DND-41 (cell line): Measurements from ENCODE around the gene IL15.

Experiments
- ATAC-seq: fragments of 200-7000 bp; cut with Tn5 transposase; 3 replicates; pipeline ENCODE4 v1.9.1; 2021; ENCODE audit warnings: low read depth; ENCODE audit not compliant: insufficient read depth
- DNase-seq: peaks from one replicate; pipeline ENCODE4 v3.0.0-alpha.2; 2020
- H2AFZ ChIP-seq: 2 replicates; pipeline ENCODE4 v1.6.0; 2012; ENCODE audit warnings: low read depth, low read length
- H3K27ac ChIP-seq: 2 replicates; pipeline ENCODE4 v1.5.1; 2012; ENCODE audit warnings: low read length, inconsistent platforms
- H3K27me3 ChIP-seq: fragments of 200-600 bp; sonication (generic); 2 replicates; pipeline ENCODE4 v1.6.0; 2012; ENCODE audit warnings: low read length, mild to moderate bottlenecking, inconsistent platforms; ENCODE audit not compliant: insufficient read depth, poor library complexity
- H3K36me3 ChIP-seq: 2 replicates; pipeline ENCODE4 v1.5.1; 2012; ENCODE audit warnings: low read length, inconsistent platforms; ENCODE audit not compliant: insufficient read depth
- H3K4me1 ChIP-seq: 2 replicates; pipeline ENCODE4 v1.5.1; 2012; ENCODE audit warnings: mild to moderate bottlenecking, low read length; ENCODE audit not compliant: insufficient read depth
- H3K4me2 ChIP-seq: 2 replicates; pipeline ENCODE4 v1.6.0; 2012; ENCODE audit warnings: mild to moderate bottlenecking, moderate library complexity, low read length, inconsistent platforms; ENCODE audit not compliant: insufficient read depth
- H3K4me3 ChIP-seq, 2 experiments: fragments of 200-600 bp in 1 of 2; shearing (Covaris generic) in 1 of 2; 2 replicates each; pipeline ENCODE4 v1.5.1; 2012 to 2016; ENCODE audit warnings: inconsistent platforms in 2 of 2, low read length in 2 of 2, mild to moderate bottlenecking in 2 of 2, low read depth in 1 of 2, moderate library complexity in 1 of 2
- H3K79me2 ChIP-seq: 2 replicates; pipeline ENCODE4 v1.6.0; 2012; ENCODE audit warnings: low read length, inconsistent platforms; ENCODE audit not compliant: insufficient read depth
- H3K9ac ChIP-seq: 2 replicates; pipeline ENCODE4 v1.6.0; 2012; ENCODE audit warnings: low read depth, mild to moderate bottlenecking, inconsistent platforms, low read length, moderate library complexity
- H3K9me3 ChIP-seq: 2 replicates; pipeline ENCODE4 v1.5.1; 2012; ENCODE audit warnings: low read length, moderate library complexity, mild to moderate bottlenecking, inconsistent platforms; ENCODE audit not compliant: insufficient read depth, severe bottlenecking
- H4K20me1 ChIP-seq: 2 replicates; pipeline ENCODE4 v1.6.0; 2012; ENCODE audit warnings: low read length; ENCODE audit not compliant: insufficient read depth
- CTCF ChIP-seq: IDR thresholded peaks from 2 replicates; pipeline ENCODE4 v1.5.1; 2012; ENCODE audit warnings: borderline replicate concordance, low read length, moderate library complexity, mild to moderate bottlenecking; ENCODE audit not compliant: poor library complexity, severe bottlenecking; ENCODE audit errors: extremely low read depth
- EZH2 ChIP-seq: IDR thresholded peaks from 3 replicates; pipeline ENCODE4 v1.6.1; 2012; ENCODE audit warnings: borderline replicate concordance, low read depth, mild to moderate bottlenecking, moderate library complexity, low read length, inconsistent platforms; ENCODE audit not compliant: severe bottlenecking

The IL15 gene

GRCh38 chr4:141703497-141703896 is 67.1 kb downstream of the IL15 start:
- no peak for TF ChIP-seq CTCF
- TF ChIP-seq EZH2 = no peak
- no peak for DNase-seq
- no peaks in the 10 kb centered on the region for H3K4me1 ChIP-seq
- H3K4me3 ChIP-seq = no peak overlapping the region
- no peak overlapping the region for H3K4me2 ChIP-seq
- no peaks in the 10 kb centered on the region for H3K79me2 ChIP-seq
- no peak for ATAC-seq
- no peak overlapping the region for H3K9ac ChIP-seq
- no peak overlapping the region for H3K27ac ChIP-seq
- H3K36me3 ChIP-seq = no peaks in the 10 kb centered on the region
- H3K9me3 ChIP-seq = no peaks in the 10 kb centered on the region
- no peaks in the 10 kb centered on the region for H3K27me3 ChIP-seq
- H2AFZ ChIP-seq = no peak overlapping the region
- H4K20me1 ChIP-seq = no peaks in the 10 kb centered on the region

DNA sequence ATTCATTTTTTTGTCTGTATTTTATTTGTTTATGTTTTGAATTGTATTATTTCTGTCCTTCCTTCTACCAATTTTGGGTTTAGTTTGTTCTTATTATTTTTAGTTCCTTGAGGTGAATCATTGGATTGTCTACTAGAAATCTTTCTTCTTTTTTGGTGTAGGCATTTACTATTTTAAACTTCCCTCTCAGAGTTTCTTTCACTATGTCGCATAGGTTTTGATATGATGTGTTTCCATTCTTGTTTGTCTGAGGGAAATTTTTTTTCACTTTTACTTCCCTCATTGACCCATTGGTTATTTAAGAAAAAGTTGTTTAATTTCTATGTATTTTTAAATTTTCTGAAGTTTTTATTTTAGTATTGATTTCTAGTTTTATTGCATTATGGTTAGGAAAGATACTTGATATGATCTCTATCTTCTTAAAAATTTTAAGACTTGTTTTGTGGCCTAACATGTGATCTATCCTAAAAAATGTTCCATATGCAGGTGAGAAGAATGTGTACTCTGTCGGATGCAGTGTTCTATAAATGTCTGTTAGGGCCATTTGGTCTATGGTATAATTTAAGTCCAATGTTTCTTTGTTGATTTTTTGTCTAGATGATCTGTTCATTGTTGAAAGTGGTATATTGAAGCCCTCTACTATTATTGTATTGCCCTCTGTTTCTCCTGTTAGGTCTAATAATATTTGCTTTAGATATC is 68.8 kb downstream of the IL15 start:
- TF ChIP-seq EZH2 (no peak), CTCF (no peak)
- no peaks in the 10 kb centered on the region for H3K9me3 ChIP-seq
- H3K4me1 ChIP-seq = no peaks in the 10 kb centered on the region
- H3K4me2 ChIP-seq = no peak overlapping the region
- ATAC-seq (no peak), DNase-seq (no peak)
- H3K4me3 ChIP-seq = no peak overlapping the region
- H4K20me1 ChIP-seq = no peaks in the 10 kb centered on the region
- no peaks in the 10 kb centered on the region for H3K36me3 ChIP-seq
- H3K9ac ChIP-seq = no peak overlapping the region
- no peaks in the 10 kb centered on the region for H3K79me2 ChIP-seq
- no peak overlapping the region for H2AFZ ChIP-seq
- H3K27ac ChIP-seq = no peak overlapping the region
- H3K27me3 ChIP-seq = no peaks in the 10 kb centered on the region

GRCh38 chr4:141705747-141706377 is 69.5 kb downstream of the IL15 start:
- no peaks in the 10 kb centered on the region for H3K4me1 ChIP-seq
- H3K36me3 ChIP-seq = no peaks in the 10 kb centered on the region
- no peaks in the 10 kb centered on the region for H3K79me2 ChIP-seq
- H3K4me3 ChIP-seq = no peak overlapping the region
- no peak overlapping the region for H2AFZ ChIP-seq
- H3K9ac ChIP-seq = no peak overlapping the region
- ATAC-seq (no peak), DNase-seq (no peak)
- H3K27ac ChIP-seq = no peak overlapping the region
- H3K27me3 ChIP-seq = no peaks in the 10 kb centered on the region
- H3K9me3 ChIP-seq = no peaks in the 10 kb centered on the region
- no peak overlapping the region for H3K4me2 ChIP-seq
- TF ChIP-seq CTCF (no peak), EZH2 (no peak)
- no peaks in the 10 kb centered on the region for H4K20me1 ChIP-seq
